Ishikawa (cell line): ENCODE measurements around the gene TRIM33.

Source experiments
- CEBPB ChIP-seq: IDR thresholded peaks from 2 replicates; pipeline ENCODE4 v1.6.1; 2012
- CREB1 ChIP-seq: IDR thresholded peaks from 2 replicates; pipeline ENCODE4 v1.6.1; 2012; ENCODE audit warnings: low read depth
- EP300 ChIP-seq: IDR thresholded peaks from 2 replicates; pipeline ENCODE4 v1.6.1; 2012; ENCODE audit warnings: borderline replicate concordance
- FOXM1 ChIP-seq: IDR thresholded peaks from 2 replicates; pipeline ENCODE4 v1.6.1; 2012; ENCODE audit warnings: low read depth, borderline replicate concordance
- MAX ChIP-seq: IDR thresholded peaks from 2 replicates; pipeline ENCODE4 v1.6.1; 2012
- RAD21 ChIP-seq: IDR thresholded peaks from 2 replicates; pipeline ENCODE4 v1.6.1; 2012; ENCODE audit warnings: low read depth
- TAF1 ChIP-seq: IDR thresholded peaks from 2 replicates; pipeline ENCODE4 v1.6.1; 2012; ENCODE audit warnings: low read depth, mild to moderate bottlenecking
- TCF12 ChIP-seq: IDR thresholded peaks from 2 replicates; pipeline ENCODE4 v1.6.1; 2012; ENCODE audit warnings: low read depth
- TEAD4 ChIP-seq: IDR thresholded peaks from 2 replicates; pipeline ENCODE4 v1.6.1; 2012
- USF1 ChIP-seq: IDR thresholded peaks from 2 replicates; pipeline ENCODE4 v1.6.1; 2012
- TF ChIP-seq, protein P1 (sequence below): IDR thresholded peaks from 2 replicates; pipeline ENCODE4 v1.6.1; 2012; ENCODE audit warnings: low read depth, mild to moderate bottlenecking

DNA sequence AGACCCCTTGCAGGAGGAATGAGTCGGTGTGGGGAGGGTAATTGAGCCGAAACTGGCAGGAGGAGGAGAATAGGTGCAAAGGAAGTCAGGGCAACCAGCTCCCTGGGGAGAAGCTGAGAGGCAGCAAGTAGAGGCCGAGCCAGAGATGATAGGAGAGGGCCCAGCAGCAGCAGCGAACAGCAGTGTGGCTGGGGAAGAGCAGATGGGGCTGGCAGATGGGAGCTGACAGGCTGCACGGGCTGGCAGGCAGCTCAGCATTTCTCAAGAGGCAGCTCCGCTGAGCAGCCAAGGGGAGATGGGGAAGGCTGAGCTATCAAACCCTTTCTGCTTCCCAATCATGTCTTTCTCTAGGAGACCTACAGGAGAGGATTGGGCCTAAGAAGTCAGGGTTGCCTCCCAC lies 158.2 kb downstream of the TRIM33 start:
- TF ChIP-seq FOXM1 (no peak), CREB1 (no peak), CEBPB (no peak), TAF1 (no peak), USF1 (no peak), EP300 (no peak), TEAD4 (no peak), MAX (no peak), RAD21 (no peak), TCF12 (no peak)
- TF ChIP-seq, protein P1, sequence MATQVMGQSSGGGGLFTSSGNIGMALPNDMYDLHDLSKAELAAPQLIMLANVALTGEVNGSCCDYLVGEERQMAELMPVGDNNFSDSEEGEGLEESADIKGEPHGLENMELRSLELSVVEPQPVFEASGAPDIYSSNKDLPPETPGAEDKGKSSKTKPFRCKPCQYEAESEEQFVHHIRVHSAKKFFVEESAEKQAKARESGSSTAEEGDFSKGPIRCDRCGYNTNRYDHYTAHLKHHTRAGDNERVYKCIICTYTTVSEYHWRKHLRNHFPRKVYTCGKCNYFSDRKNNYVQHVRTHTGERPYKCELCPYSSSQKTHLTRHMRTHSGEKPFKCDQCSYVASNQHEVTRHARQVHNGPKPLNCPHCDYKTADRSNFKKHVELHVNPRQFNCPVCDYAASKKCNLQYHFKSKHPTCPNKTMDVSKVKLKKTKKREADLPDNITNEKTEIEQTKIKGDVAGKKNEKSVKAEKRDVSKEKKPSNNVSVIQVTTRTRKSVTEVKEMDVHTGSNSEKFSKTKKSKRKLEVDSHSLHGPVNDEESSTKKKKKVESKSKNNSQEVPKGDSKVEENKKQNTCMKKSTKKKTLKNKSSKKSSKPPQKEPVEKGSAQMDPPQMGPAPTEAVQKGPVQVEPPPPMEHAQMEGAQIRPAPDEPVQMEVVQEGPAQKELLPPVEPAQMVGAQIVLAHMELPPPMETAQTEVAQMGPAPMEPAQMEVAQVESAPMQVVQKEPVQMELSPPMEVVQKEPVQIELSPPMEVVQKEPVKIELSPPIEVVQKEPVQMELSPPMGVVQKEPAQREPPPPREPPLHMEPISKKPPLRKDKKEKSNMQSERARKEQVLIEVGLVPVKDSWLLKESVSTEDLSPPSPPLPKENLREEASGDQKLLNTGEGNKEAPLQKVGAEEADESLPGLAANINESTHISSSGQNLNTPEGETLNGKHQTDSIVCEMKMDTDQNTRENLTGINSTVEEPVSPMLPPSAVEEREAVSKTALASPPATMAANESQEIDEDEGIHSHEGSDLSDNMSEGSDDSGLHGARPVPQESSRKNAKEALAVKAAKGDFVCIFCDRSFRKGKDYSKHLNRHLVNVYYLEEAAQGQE: no peak
